A549 (cell line): Measurements from ENCODE around the gene TMEM30B.

Experiments used
- CTCF ChIP-seq: fragments of >200 bp; sonication (Bioruptor Twin); formaldehyde crosslinking; IDR thresholded peaks from 3 replicates; pipeline ENCODE4 v1.5.1; 2016
- RFX5 ChIP-seq: fragments of 450-650 bp; IDR thresholded peaks from 2 replicates; pipeline ENCODE4 v1.7.1; 2014; ENCODE audit warnings: antibody characterized with exemption, mild to moderate bottlenecking, moderate library complexity
- SMC3 ChIP-seq: fragments of >200 bp; sonication (Bioruptor Twin); formaldehyde crosslinking; IDR thresholded peaks from 3 replicates; pipeline ENCODE4 v1.6.1; 2018; ENCODE audit warnings: inconsistent platforms
- SREBF2 ChIP-seq: fragments of 450-650 bp; IDR thresholded peaks from 2 replicates; pipeline ENCODE4 v1.6.1; 2014; ENCODE audit warnings: mild to moderate bottlenecking, moderate library complexity

- no peak for TF ChIP-seq SMC3
- TF ChIP-seq RFX5, result no peak
- no peak for TF ChIP-seq CTCF
- no peak for TF ChIP-seq SREBF2
Observed at GRCh38 chr14:61233436-61233956, 47.6 kb downstream of the TMEM30B start.
